GM06990 (cell line): Measurements from ENCODE around the gene OSMR.

Experiments
- DNase-seq: peaks from one replicate; pipeline ENCODE4 v3.0.0-alpha.2; 2011; ENCODE audit not compliant: insufficient read length; ENCODE audit errors: extremely low read depth
- H3K27me3 ChIP-seq: replicated peaks from 2 replicates; pipeline ENCODE4 v1.6.0; 2011; ENCODE audit warnings: low read length; ENCODE audit not compliant: control insufficient read depth, insufficient read depth
- H3K36me3 ChIP-seq: 2 replicates; pipeline ENCODE4 v1.5.1; 2011; ENCODE audit warnings: low read length; ENCODE audit not compliant: control insufficient read depth, insufficient read depth
- H3K4me3 ChIP-seq: replicated peaks from 2 replicates; pipeline ENCODE4 v1.5.1; 2011; ENCODE audit warnings: low read depth, mild to moderate bottlenecking, control low read depth, low read length
- CTCF ChIP-seq: IDR thresholded peaks from 2 replicates; pipeline ENCODE4 v1.5.1; 2011; ENCODE audit warnings: low read length, control low read depth, mild to moderate bottlenecking, inconsistent platforms; ENCODE audit not compliant: insufficient read depth, poor library complexity, severe bottlenecking

OSMR gene

GRCh38 chr5:38892363-38892762 is 46.6 kb downstream of the OSMR start:
- no peak overlapping the region for H3K4me3 ChIP-seq
- H3K27me3 ChIP-seq = no peaks in the 10 kb centered on the region
- no peaks in the 10 kb centered on the region for H3K36me3 ChIP-seq
- no peak for TF ChIP-seq CTCF
- DNase-seq = no peak

GRCh38 chr5:38896760-38897159 is 50.9 kb downstream of the OSMR start:
- TF ChIP-seq CTCF = no peak
- no peak overlapping the region for H3K4me3 ChIP-seq
- H3K36me3 ChIP-seq = no peaks in the 10 kb centered on the region
- no peak for DNase-seq
- no peaks in the 10 kb centered on the region for H3K27me3 ChIP-seq

GRCh38 chr5:38899936-38900335 is 54.1 kb downstream of the OSMR start:
- TF ChIP-seq CTCF = no peak
- H3K4me3 ChIP-seq = no peak overlapping the region
- H3K36me3 ChIP-seq = no peaks in the 10 kb centered on the region
- DNase-seq = no peak
- H3K27me3 ChIP-seq = no peaks in the 10 kb centered on the region

- DNase-seq = no peak
- Histone ChIP-seq H3K36me3 (no peaks in the 10 kb centered on the region), H3K4me3 (no peak overlapping the region), H3K27me3 (no peaks in the 10 kb centered on the region)
- no peak for TF ChIP-seq CTCF
These were observed 59.7 kb downstream of the OSMR start for GRCh38 chr5:38905516-38905915.

GRCh38 chr5:38906503-38906902 is 60.7 kb downstream of the OSMR start:
- no peaks in the 10 kb centered on the region for H3K36me3 ChIP-seq
- no peak for TF ChIP-seq CTCF
- no peak overlapping the region for H3K4me3 ChIP-seq
- H3K27me3 ChIP-seq = no peaks in the 10 kb centered on the region
- no peak for DNase-seq

GRCh38 chr5:38911933-38912332 is 66.1 kb downstream of the OSMR start:
- no peak for DNase-seq
- no peaks in the 10 kb centered on the region for H3K36me3 ChIP-seq
- H3K27me3 ChIP-seq = no peaks in the 10 kb centered on the region
- H3K4me3 ChIP-seq = no peak overlapping the region
- no peak for TF ChIP-seq CTCF
